ENCODE results near the gene ERG. TPM values are rescaled to one million over a fixed set of nuclear protein-coding genes. Genes with fewer than 3 reads are reported as not detected.

The ERG gene
- total and polyA plus RNA-seq, 2 of the 8 experiments (the other 6 are each of a cell fraction or from before 2014, with no cell fraction given), result 1.0 to 3.0 TPM

GRCh38 chr21:38459490-38459889 lies 38.8 kb downstream of the ERG start:
- H2BK12ac ChIP-seq (ENCODE audit: low read depth, low read length), result no peak overlapping the region
- H3K79me1 ChIP-seq (ENCODE audit: low read depth, low read length), result no peaks in the 10 kb centered on the region
- no peak overlapping the region for H3K4me3 ChIP-seq (ENCODE audit: extremely low read depth in 1 of 4, insufficient read depth in 2 of 4, low read depth in 3 of 4, low read length in 4 of 4)
- ChIA-PET CTCF (ENCODE audit: partially characterized antibody) (no interaction called here), POLR2A (ENCODE audit: partially characterized antibody) (no interaction called here)
- no peak overlapping the region for H3K18ac ChIP-seq (ENCODE audit: extremely low read depth, low read length)
- no peaks in the 10 kb centered on the region for H4K20me1 ChIP-seq (replicated peaks in 1 of 2; ENCODE audit: control insufficient read depth in 1 of 2, insufficient read depth in 2 of 2, low read length in 2 of 2)
- H2BK15ac ChIP-seq (ENCODE audit: low read length), result no peak overlapping the region
- no peak overlapping the region for H4K8ac ChIP-seq (ENCODE audit: extremely low read depth, insufficient read depth, low read length)
- H2BK120ac ChIP-seq (replicated peaks; ENCODE audit: low read depth, low read length), result no peak overlapping the region
- no peaks in the 10 kb centered on the region; a peak in 2 of 7 replicates for H3K4me1 ChIP-seq (replicated peaks in 1 of 4; ENCODE audit: control insufficient read depth in 3 of 4, insufficient read depth in 4 of 4, low read length in 3 of 4)
- no peak overlapping the region for H3K9ac ChIP-seq (replicated peaks in 1 of 4; ENCODE audit: extremely low read depth in 1 of 4, low read depth in 3 of 4, low read length in 3 of 4)
- no peak overlapping the region for H2BK5ac ChIP-seq (ENCODE audit: low read depth, low read length)
- H2AK5ac ChIP-seq (ENCODE audit: low read depth, low read length), result no peak overlapping the region
- H3K27ac ChIP-seq (ENCODE audit: low read depth, low read length), result no peak overlapping the region
- H4K5ac ChIP-seq (ENCODE audit: insufficient read length, low read depth, low read length), result no peak overlapping the region
- no peaks in the 10 kb centered on the region for H3K23me2 ChIP-seq (ENCODE audit: low read depth, low read length)
- no peak overlapping the region for H3K14ac ChIP-seq (ENCODE audit: insufficient read length)
- H4K91ac ChIP-seq (replicated peaks; ENCODE audit: insufficient read length, low read length), result no peak overlapping the region
- no peaks in the 10 kb centered on the region for H3K36me3 ChIP-seq (ENCODE audit: control insufficient read depth in 2 of 4, insufficient read depth in 4 of 4, low read length in 3 of 4)
- no peak for FAIRE-seq
- H3K4me2 ChIP-seq (ENCODE audit: insufficient read depth in 1 of 2, low read depth in 2 of 2, low read length in 2 of 2), result no peak overlapping the region
- WGBS, 2 experiments (ENCODE audit: extremely low coverage in 1 of 2, insufficient coverage in 1 of 2, insufficient read length in 1 of 2, insufficient replicate concordance in 2 of 2, low coverage in 1 of 2, low lambda C conversion rate in 2 of 2, missing lambda C conversion rate in 1 of 2), result 96% methylated on average over 1 of the region's 1 CpG; no CpG with 5 or more reads in 1 of the 2 experiments
- DNase-seq (ENCODE audit: low read depth in 1 of 2, low spot score in 2 of 2), result no peak
- no peaks in the 10 kb centered on the region for H3K27me3 ChIP-seq (replicated peaks in 1 of 4; ENCODE audit: control insufficient read depth in 3 of 4, extremely low read depth in 1 of 4, insufficient read depth in 3 of 4, low read length in 3 of 4)
- no peak overlapping the region for H3K56ac ChIP-seq (replicated peaks; ENCODE audit: insufficient read length, low read depth, low read length)
- no peak overlapping the region for H3K4ac ChIP-seq (replicated peaks; ENCODE audit: insufficient read length, low read depth, low read length)
- no peak overlapping the region for H3K23ac ChIP-seq (ENCODE audit: insufficient read length)
- H3K9me3 ChIP-seq (ENCODE audit: insufficient read depth in 2 of 2, low read depth in 1 of 2, low read length in 1 of 2), result no peaks in the 10 kb centered on the region
- H2AFZ ChIP-seq (ENCODE audit: low read length), result no peak overlapping the region
- H3K79me2 ChIP-seq (ENCODE audit: control insufficient read depth in 1 of 2, insufficient read depth in 2 of 2, low read length in 2 of 2), result no peaks in the 10 kb centered on the region
- no peak overlapping the region for H2BK20ac ChIP-seq (ENCODE audit: low read length)
- TF ChIP-seq RBBP5 (IDR thresholded peaks at IDR 0.05; ENCODE audit: borderline replicate concordance, low read depth, low read length), result no peak
- no peak for TF ChIP-seq GTF2F1 (IDR thresholded peaks at IDR 0.05; ENCODE audit: borderline replicate concordance, low read depth, low read length)
- TF ChIP-seq BCL11A (IDR thresholded peaks at IDR 0.05; ENCODE audit: low read depth in 2 of 2, low read length in 2 of 2), result no peak
- no peak for TF ChIP-seq EGR1 (IDR thresholded peaks at IDR 0.05; ENCODE audit: borderline replicate concordance, low read depth, low read length)
- TF ChIP-seq YY1 (IDR thresholded peaks at IDR 0.05; ENCODE audit: low read depth, low read length), result no peak
- TF ChIP-seq, protein P1, sequence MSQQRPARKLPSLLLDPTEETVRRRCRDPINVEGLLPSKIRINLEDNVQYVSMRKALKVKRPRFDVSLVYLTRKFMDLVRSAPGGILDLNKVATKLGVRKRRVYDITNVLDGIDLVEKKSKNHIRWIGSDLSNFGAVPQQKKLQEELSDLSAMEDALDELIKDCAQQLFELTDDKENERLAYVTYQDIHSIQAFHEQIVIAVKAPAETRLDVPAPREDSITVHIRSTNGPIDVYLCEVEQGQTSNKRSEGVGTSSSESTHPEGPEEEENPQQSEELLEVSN (IDR thresholded peaks at IDR 0.05), result no peak
- TF ChIP-seq SRF (IDR thresholded peaks at IDR 0.05; ENCODE audit: low read depth, low read length), result no peak
- TF ChIP-seq MAX (IDR thresholded peaks at IDR 0.05), result no peak
- TF ChIP-seq SP4 (IDR thresholded peaks at IDR 0.05; ENCODE audit: low read length), result no peak
- no peak for TF ChIP-seq BRCA1 (IDR thresholded peaks at IDR 0.05; ENCODE audit: low read depth, low read length)
- no peak for TF ChIP-seq ASH2L (IDR thresholded peaks at IDR 0.05; ENCODE audit: low read length)
- TF ChIP-seq CBX5 (IDR thresholded peaks at IDR 0.05; ENCODE audit: low read depth, low read length), result no peak
- TF ChIP-seq FOSL1 (IDR thresholded peaks at IDR 0.05; ENCODE audit: insufficient read depth, low read depth, low read length), result no peak
- no peak for TF ChIP-seq USF2 (IDR thresholded peaks at IDR 0.05; ENCODE audit: low read length)

All from H1 (cell line).